ENCODE results near the gene XRN2. TPM values are rescaled to one million over a fixed set of nuclear protein-coding genes. Genes with fewer than 3 reads are reported as not detected.
"Not testable (repeated sequence)": the region's sequence is repeated elsewhere in the genome, so short reads cannot be mapped to it uniquely, and the experiment has no call there.

Gene XRN2
- polyA plus RNA-seq, 1 donor: 42.3 TPM

DNA sequence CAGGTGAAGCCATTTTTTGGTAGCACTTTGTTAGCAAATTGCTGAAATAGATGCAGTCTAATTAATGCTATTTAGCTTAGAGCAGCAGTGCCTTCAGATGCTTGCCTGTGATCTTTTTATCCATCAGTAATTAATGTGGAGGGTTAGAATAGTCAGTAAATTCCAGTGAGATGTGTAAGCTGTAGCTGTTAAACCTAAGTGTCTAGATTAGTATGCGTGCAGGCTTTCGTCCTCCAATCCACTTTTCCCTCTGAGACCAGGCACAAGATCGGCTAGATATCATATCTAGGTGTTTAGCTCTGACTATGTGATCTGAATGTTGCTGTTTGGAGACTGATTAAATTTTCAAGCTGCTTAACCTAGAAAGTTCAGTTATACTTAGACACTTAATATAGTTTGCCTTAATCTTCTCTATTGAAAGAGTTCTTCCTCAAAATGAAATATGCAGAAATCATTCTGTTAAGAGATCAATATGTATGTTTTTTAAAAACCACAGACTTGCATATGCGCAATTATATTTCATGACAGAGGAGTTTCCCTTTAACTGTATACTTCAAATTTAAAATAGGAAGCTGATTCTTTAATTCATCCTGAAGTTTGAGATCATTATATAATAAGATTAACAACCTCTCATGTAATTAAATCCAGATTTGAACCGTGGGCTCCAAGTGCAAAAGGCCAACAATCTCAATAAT, 41.2 kb downstream of the XRN2 start:
- DNase-seq (ENCODE audit: low read depth): no peak

DNA sequence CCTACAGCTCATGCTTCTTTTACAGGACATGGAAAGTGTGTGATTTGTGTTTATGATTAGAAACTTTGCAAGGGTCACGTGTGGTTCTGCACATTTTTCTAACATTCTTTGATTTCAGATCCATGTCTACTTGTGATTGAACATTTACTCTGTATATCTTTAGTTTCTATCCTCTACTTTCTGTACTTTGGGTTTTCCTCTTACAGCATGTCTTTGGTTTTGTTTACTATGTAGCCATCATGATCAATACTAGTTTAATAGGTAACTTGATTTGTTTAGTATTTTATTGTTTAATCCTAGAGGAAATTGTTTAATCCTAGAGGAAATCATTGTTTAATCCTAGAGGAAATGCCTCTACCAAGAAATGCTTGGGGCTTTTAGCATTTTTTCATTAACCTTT, 41.8 kb downstream of the XRN2 start:
- no peak for DNase-seq (ENCODE audit: low read depth)

DNA sequence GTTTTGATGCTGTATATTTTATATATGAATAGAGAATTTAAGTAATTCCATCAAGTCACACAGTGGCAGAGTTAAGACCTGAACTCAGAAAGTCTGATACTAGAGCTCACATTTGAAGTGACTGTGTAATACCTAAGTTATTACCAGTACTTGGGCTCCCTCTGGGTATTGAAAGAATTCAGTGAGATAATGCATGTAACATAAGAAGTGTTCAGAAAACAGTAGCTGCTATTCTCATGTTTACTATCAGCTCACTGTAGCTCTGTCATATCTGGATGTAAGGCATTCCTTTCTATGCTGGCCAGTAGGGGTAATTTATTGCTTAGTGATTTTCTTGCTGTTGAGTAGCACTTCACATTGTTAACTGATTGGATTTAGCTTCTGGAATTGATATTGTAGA, 49.6 kb downstream of the XRN2 start:
- no peak for DNase-seq (ENCODE audit: low read depth)

- DNase-seq (ENCODE audit: low read depth): no peak
Measured at GRCh38 chr20:21353236-21353635, 50.1 kb downstream of the XRN2 start.

DNA sequence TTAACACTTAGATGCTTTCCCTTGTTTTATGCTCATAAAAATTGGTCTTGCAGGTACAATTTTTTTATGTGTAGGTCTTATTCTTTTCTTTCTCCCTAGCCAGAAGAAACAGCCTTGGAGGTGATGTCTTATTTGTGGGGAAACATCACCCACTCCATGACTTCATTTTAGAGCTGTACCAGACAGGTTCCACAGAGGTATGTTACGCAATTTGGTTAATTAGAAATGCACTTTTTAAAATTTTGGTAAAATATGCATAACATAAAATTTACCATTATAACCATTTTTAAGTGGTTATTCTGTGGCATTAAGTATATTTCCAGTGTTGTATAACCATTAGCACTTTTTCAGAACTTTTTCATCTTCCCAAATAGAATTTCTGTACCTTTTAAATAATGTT, 52.9 kb downstream of the XRN2 start:
- no peak for DNase-seq (ENCODE audit: low read depth)

GRCh38 chr20:21356386-21356785, 53.3 kb downstream of the XRN2 start:
- no peak for DNase-seq (ENCODE audit: low read depth)

DNA sequence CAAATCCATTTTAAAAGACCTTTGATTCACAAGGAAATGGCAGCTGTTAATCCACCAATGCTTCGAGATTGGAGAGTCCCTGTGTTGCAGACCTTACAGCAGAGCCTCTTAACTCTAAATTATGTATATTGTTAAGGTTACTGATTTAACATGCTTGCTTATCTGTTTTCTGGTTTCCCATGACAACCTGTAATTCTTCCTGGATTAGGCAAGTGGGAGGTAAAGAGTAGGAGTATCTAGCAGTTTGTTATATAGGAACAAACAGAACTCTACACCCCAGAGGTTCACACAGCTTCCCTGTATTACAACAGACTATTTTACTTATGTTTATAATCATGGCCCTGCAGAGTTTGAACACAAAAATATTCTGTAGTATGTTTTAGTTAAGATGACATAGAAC, 54.7 kb downstream of the XRN2 start:
- no peak for DNase-seq (ENCODE audit: low read depth)

- DNase-seq (ENCODE audit: low read depth): no peak
Measured at GRCh38 chr20:21358737-21359136, 55.6 kb downstream of the XRN2 start.

- DNase-seq (ENCODE audit: low read depth): no peak
Measured at GRCh38 chr20:21360705-21361104, 57.6 kb downstream of the XRN2 start.

GRCh38 chr20:21361266-21361665, 58.1 kb downstream of the XRN2 start:
- DNase-seq (ENCODE audit: low read depth): no peak

DNA sequence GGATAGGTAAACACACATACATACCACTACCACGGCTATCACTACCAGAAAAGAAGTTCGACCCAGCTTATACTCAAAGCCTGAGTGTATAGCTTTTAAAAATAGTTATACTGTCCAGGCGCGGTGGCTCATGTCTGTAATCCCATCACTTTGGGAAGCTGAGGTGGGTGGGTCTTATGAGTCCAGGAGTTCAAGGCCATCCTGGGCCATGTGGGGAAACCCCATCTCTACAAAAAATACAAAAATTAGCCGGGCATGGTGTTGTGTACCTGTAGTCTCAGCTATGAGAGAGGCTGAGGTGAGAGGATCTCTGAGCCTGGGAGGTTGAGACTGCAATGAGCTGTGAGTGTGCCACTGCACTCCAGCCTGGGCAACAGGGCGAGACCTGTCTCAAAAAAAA, 61.3 kb downstream of the XRN2 start:
- DNase-seq (ENCODE audit: low read depth): no peak

DNA sequence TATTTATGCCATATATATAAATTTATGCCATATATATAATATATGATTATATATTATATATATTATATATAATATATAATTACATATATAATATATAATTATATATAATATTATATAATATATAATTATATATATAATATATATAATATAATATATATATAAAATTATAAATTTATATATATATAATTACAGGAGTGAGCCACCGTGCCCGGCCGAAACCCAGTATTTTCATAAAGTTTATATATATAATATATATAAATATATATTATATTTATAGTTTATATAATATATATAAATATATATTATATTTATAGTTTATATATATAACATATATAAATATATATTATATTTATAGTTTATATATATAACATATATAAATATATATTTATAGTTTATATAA, 62.6 kb downstream of the XRN2 start:
- DNase-seq (ENCODE audit: low read depth): no peak

DNA sequence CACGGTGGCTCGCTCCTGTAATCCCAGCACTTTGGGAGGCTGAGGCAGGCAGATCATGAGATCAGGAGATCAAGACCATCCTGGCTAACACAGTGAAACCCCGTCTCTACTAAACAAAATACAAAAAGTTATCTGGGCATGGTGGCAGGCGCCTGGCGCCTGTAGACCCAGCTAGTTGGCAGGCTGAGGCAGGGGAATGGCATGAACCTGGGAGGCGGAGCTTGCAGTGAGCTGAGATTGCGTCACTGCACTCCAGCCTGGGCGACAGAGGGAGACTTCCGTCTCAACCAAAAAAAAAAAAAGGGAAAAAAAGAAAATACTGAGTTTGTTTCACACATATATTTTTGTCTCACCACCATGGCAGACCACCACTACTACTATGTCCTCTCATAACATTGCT, 63.1 kb downstream of the XRN2 start:
- not testable (repeated sequence) for DNase-seq (ENCODE audit: low read depth)

- DNase-seq (ENCODE audit: low read depth): no peak
Measured at GRCh38 chr20:21368791-21369190, 65.7 kb downstream of the XRN2 start.

GRCh38 chr20:21371193-21371592, 68.1 kb downstream of the XRN2 start:
- no peak for DNase-seq (ENCODE audit: low read depth)

DNA sequence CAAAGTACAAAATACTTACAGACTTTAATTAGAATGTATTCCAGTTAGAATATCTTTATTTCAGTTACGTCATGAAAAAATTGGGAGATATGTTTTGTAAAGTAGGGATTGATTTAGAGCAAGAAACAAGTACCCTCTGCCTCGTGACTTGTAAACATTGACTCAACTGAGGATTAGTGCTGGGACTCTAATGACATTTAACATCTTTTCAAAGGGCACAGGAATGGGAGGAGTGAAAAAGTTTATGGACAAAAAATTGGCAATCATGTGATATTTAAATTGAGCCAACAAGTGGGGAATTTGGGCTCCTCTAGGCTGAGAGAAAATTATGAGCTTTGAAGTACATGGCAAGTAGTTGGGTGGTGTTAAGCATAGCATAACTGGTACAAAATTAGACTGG, 68.9 kb downstream of the XRN2 start:
- DNase-seq (ENCODE audit: low read depth): no peak

DNA sequence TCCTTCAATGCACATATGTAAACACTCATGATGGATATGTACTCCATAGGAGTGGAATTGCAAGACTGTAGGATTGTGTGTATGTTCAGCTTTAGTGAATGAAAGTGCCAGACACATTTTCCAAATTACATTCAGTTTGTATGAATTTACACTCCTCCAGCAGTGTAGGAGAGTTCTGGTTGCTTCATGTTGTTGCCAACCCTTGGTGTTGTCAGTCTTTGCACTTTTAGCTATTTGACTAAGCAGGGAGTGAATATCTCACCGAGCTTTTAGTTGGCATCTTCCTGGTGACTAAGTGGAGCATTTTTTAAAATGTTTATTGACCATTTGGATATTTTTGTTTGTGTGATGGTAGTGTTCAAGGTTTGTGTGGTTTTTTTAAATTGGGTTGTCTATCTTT, 70.3 kb downstream of the XRN2 start:
- DNase-seq (ENCODE audit: low read depth): no peak

GRCh38 chr20:21376626-21377025, 73.5 kb downstream of the XRN2 start:
- no peak for DNase-seq (ENCODE audit: low read depth)

GRCh38 chr20:21377701-21378100, 74.6 kb downstream of the XRN2 start:
- DNase-seq (ENCODE audit: low read depth): no peak

DNA sequence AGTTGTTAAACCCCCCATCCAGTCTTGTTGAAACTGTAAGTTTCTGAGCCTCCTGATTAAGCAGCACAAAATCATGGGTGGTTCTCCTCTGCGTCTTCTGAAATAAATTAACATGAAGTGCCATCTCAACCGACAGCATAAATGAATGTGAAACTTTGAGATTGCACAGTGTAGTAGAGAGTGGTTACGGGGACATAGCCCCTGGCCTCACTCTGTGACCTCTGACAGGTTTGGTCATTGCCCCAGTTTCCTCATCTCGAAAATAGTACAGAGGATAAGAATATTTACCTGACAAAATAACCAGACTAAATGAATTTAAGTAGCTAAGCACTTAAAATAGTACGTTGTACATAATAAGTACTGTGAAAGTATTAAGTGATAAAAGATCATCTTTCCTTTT, 75.1 kb downstream of the XRN2 start:
- no peak for DNase-seq (ENCODE audit: low read depth)

GRCh38 chr20:21380711-21381110, 77.6 kb downstream of the XRN2 start:
- DNase-seq (ENCODE audit: low read depth): no peak

GRCh38 chr20:21381619-21382018, 78.5 kb downstream of the XRN2 start:
- no peak for DNase-seq (ENCODE audit: low read depth)

DNA sequence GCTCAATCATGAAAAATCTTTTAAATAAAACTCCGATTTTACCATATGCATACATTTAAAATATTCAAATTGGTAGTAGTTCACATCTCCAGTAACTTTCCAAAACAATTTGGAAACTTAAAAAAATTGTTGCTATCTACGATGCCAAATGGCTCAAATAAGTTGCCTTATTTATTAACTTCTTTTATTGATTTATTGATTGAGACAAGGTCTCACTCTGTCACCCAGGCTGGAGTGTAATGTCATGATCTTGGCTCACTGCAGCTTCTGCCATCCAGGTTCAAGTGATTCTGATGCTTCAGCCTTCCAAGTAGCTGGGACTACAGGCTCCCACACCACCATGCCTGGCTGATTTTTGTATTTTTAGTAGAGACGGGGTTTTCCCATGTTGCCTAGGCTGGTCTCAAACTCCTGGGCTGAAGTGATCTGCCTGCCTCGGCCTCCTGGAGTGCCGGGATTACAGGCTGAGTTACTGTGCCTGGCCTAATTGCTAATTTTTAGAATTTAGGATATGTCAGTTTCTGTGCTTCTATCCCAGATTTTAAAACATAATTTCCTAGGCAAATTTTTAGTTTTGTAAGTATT, 81.3 kb downstream of the XRN2 start:
- DNase-seq (ENCODE audit: low read depth): no peak

DNA sequence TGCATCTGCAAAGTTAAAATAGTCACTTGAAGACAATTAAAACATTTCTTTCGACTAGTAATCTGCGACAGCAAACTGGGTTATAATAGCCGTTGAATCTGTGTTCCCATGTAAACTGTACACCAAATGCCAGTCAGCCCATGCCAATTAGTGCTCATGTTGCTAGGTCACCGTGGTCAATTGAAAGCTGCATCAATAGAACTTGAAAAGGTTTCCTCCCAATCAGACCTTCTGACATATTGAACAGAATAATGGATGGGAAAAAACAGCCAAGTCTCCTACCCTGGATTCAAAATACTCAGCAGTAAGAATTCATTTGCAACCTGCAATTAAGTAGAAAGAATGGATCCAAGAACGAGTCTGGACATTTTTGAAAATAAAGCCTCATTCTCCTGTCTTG, 83.0 kb downstream of the XRN2 start:
- DNase-seq (ENCODE audit: low read depth): no peak
